Stimulated activated naive B cell treated with anti-CD40 and anti-IgM and Interleukin-4, amounts not matched to agents 10 μg/mL and 1 μg/mL and 100 μg/mL, for 72 hours (primary cell): ENCODE data around the gene DNM3.

Experiments used
- ATAC-seq, 2 donors: fragments of 150-1000 bp; cut with Tn5 transposase; replicated peaks; 2 replicates each; pipeline ENCODE4 v1.10.0; 2021; ENCODE audit warnings: moderate library complexity in 1 of 2
- DNase-seq: peaks from one replicate; pipeline ENCODE4 v3.0.0; 2021
- H3K27ac Mint-ChIP-seq: one replicate; pipeline ENCODE4 v1.8.0; 2022; ENCODE audit warnings: mild to moderate bottlenecking, mixed read lengths
- H3K27me3 Mint-ChIP-seq, 2 donors: one replicate each; pipeline ENCODE4 v1.8.0; 2022; ENCODE audit warnings: mixed read lengths in 2 of 2
- H3K36me3 Mint-ChIP-seq, 2 donors: one replicate each; pipeline ENCODE4 v1.8.0; 2022; ENCODE audit warnings: mixed read lengths in 2 of 2, mild to moderate bottlenecking in 1 of 2
- H3K4me1 Mint-ChIP-seq, 2 donors: one replicate each; pipeline ENCODE4 v1.8.0; 2022; ENCODE audit warnings: mixed read lengths in 2 of 2, mild to moderate bottlenecking in 1 of 2
- H3K4me3 Mint-ChIP-seq, 2 donors: one replicate each; pipeline ENCODE4 v1.8.0; 2022; ENCODE audit warnings: mild to moderate bottlenecking in 2 of 2, mixed read lengths in 2 of 2, moderate library complexity in 1 of 2
- H3K9me3 Mint-ChIP-seq, 2 donors: one replicate each; pipeline ENCODE4 v1.8.0; 2022; ENCODE audit warnings: mixed read lengths in 2 of 2, mild to moderate bottlenecking in 1 of 2

The DNM3 gene

DNA sequence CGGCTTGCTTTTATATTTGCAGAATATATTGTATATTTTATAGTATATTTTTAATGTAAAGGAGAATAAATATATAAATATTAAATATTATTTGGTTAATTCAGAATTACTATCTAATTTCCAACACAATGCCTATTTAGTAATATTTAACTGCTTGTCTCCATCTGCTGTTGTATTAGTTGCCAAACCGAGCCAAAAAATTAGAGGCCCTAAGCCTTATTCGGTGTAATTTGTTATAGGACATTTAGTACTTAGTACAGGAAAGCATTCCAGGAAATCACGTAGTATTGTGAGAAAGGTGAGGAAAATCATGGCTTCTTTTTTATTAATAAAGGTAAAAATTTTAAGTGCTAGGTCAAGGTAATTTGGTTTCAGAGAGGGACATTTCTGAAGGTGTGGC lies 93.8 kb downstream of the DNM3 start:
- Mint-ChIP-seq H3K36me3 (no peaks in the 10 kb centered on the region), H3K9me3 (no peaks in the 10 kb centered on the region), H3K27me3 (no peaks in the 10 kb centered on the region), H3K4me3 (no peak overlapping the region), H3K27ac (no peak overlapping the region), H3K4me1 (no peaks in the 10 kb centered on the region)
- no peak for ATAC-seq
- no peak for DNase-seq

GRCh38 chr1:171935664-171936063 lies 94.4 kb downstream of the DNM3 start:
- Mint-ChIP-seq H3K27ac (no peak overlapping the region), H3K4me1 (no peaks in the 10 kb centered on the region)

GRCh38 chr1:171937938-171938337 lies 96.6 kb downstream of the DNM3 start:
- ATAC-seq (no peak), DNase-seq (no peak)
- Mint-ChIP-seq H3K4me1 (no peaks in the 10 kb centered on the region), H3K36me3 (no peaks in the 10 kb centered on the region), H3K27ac (no peak overlapping the region), H3K4me3 (no peak overlapping the region), H3K27me3 (no peaks in the 10 kb centered on the region), H3K9me3 (no peaks in the 10 kb centered on the region)

More at GRCh38 chr1:171935664-171936063, 94.4 kb downstream of the DNM3 start:
- Mint-ChIP-seq H3K27me3 (no peaks in the 10 kb centered on the region), H3K36me3 (no peaks in the 10 kb centered on the region), H3K9me3 (no peaks in the 10 kb centered on the region), H3K4me3 (no peak overlapping the region)
- no peak for ATAC-seq
- no peak for DNase-seq

DNA sequence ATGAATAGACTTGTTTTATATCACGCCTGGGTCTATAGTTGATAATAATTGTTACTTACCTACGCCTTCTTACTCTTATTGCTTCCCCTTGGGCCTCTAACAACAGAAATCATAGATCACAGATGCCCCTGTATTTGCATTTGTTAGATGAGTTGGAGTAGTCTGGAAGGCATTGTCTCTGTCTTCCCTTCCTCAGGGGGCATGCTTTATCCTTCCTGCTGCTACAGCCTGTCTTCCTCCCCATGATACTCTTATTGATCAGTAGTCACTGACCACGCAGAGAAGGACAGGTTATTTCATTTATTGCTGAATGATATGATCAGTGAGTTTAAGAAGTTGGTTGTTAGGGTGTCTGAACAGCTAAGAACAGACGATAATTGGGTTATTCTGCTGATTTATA lies 98.4 kb downstream of the DNM3 start:
- H3K4me1 Mint-ChIP-seq, result no peaks in the 10 kb centered on the region
- DNase-seq (no peak), ATAC-seq (no peak)
- H3K27me3 Mint-ChIP-seq, result no peaks in the 10 kb centered on the region
- peaks cover 0 to 1% of the 10 kb centered on the region in 2 donors for H3K9me3 Mint-ChIP-seq
- no peaks in the 10 kb centered on the region for H3K36me3 Mint-ChIP-seq
- H3K4me3 Mint-ChIP-seq, result no peak overlapping the region
- no peak overlapping the region for H3K27ac Mint-ChIP-seq

DNA sequence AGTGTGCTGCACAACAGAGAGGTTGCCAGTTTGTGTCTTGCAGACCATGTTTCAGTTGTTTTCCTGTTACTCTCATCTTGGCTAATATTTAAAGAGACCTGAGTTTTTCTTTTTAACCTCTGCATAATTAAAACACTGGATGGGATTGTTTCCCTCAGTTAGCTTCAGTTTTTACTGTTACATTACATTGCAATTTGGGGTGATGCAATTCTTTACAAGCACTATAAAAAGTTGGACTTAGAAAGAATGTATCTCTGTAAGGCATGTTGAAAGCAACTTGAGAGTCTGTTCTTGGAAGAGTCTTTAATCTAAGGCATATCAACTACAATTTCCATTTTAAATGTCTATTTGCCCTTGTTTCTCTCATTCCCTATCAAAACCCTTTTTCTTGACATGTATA lies 99.1 kb downstream of the DNM3 start:
- Mint-ChIP-seq H3K27me3 (no peaks in the 10 kb centered on the region), H3K4me1 (no peaks in the 10 kb centered on the region), H3K4me3 (no peak overlapping the region), H3K9me3 (peaks cover 0 to 1% of the 10 kb centered on the region in 2 donors), H3K27ac (no peak overlapping the region), H3K36me3 (no peaks in the 10 kb centered on the region)
- ATAC-seq, result no peak
- no peak for DNase-seq

- no peak overlapping the region for H3K27ac Mint-ChIP-seq
- no peaks in the 10 kb centered on the region for H3K27me3 Mint-ChIP-seq
- H3K4me3 Mint-ChIP-seq, result no peak overlapping the region
- H3K4me1 Mint-ChIP-seq, result no peaks in the 10 kb centered on the region
- DNase-seq (no peak), ATAC-seq (no peak)
- no peaks in the 10 kb centered on the region for H3K36me3 Mint-ChIP-seq
- H3K9me3 Mint-ChIP-seq, result peaks cover 0 to 1% of the 10 kb centered on the region in 2 donors
Measured at GRCh38 chr1:171941920-171942319, 100.6 kb downstream of the DNM3 start.

- DNase-seq (no peak), ATAC-seq (no peak)
- Mint-ChIP-seq H3K4me1 (no peaks in the 10 kb centered on the region), H3K27ac (no peak overlapping the region), H3K4me3 (no peak overlapping the region), H3K27me3 (no peaks in the 10 kb centered on the region), H3K36me3 (no peaks in the 10 kb centered on the region), H3K9me3 (peaks cover 0 to 1% of the 10 kb centered on the region in 2 donors)
Measured at GRCh38 chr1:171943973-171944561, 102.8 kb downstream of the DNM3 start.

DNA sequence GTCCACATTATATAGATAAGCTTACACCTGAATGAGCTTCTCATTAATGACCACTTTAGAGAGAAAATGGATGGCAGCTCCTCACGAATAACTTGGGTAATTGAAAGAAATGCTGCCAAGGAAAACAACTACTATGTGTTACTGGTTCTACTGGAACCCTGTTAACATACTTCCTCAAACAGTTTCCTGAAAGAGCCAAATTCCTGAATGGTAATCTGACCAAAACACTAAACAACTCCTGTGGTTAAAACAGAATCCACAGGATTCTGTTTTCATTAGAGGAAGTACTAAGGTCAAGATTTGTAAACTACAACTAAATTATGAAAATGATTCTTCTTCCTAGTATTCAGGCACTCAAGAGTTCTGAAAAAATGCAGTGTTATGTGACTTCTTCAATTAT lies 107.2 kb downstream of the DNM3 start:
- DNase-seq (no peak), ATAC-seq (no peak)
- H3K36me3 Mint-ChIP-seq, result no peaks in the 10 kb centered on the region
- H3K4me3 Mint-ChIP-seq, result no peak overlapping the region
- peaks cover 0 to 4% of the 10 kb centered on the region in 2 donors for H3K9me3 Mint-ChIP-seq
- no peaks in the 10 kb centered on the region for H3K27me3 Mint-ChIP-seq
- H3K4me1 Mint-ChIP-seq, result no peaks in the 10 kb centered on the region
- H3K27ac Mint-ChIP-seq, result no peak overlapping the region

DNA sequence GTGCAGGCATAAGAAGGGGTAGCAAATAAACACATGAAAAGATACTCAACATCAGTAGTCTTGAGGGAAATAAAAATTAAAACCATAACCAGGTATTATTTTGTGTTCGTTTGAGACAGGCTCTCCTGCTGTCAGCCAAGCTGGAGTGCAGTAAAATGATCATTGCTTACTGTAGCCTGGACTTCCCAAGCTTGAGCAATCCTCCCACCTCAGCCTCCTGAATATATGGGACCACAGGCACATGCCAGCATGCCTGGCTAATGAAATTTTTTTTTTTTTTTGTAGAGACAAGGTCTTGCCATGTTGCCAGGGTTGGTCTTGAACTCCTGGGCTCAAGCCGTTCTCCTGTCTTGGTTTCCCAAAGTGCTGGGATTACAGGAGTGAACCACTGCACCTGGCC lies 108.0 kb downstream of the DNM3 start:
- H3K36me3 Mint-ChIP-seq, result no peaks in the 10 kb centered on the region
- ATAC-seq (no peak), DNase-seq (no peak)
- H3K4me1 Mint-ChIP-seq, result no peaks in the 10 kb centered on the region
- H3K27ac Mint-ChIP-seq, result no peak overlapping the region
- H3K27me3 Mint-ChIP-seq, result no peaks in the 10 kb centered on the region
- peaks cover 0 to 3% of the 10 kb centered on the region in 2 donors for H3K9me3 Mint-ChIP-seq
- H3K4me3 Mint-ChIP-seq, result no peak overlapping the region

GRCh38 chr1:171953835-171954234 lies 112.5 kb downstream of the DNM3 start:
- DNase-seq (no peak), ATAC-seq (no peak)
- H3K4me1 Mint-ChIP-seq, result no peaks in the 10 kb centered on the region
- H3K27ac Mint-ChIP-seq, result no peak overlapping the region
- no peaks in the 10 kb centered on the region for H3K27me3 Mint-ChIP-seq
- H3K4me3 Mint-ChIP-seq, result no peak overlapping the region
- H3K9me3 Mint-ChIP-seq, result peaks cover 0 to 2% of the 10 kb centered on the region in 2 donors
- no peaks in the 10 kb centered on the region for H3K36me3 Mint-ChIP-seq

DNA sequence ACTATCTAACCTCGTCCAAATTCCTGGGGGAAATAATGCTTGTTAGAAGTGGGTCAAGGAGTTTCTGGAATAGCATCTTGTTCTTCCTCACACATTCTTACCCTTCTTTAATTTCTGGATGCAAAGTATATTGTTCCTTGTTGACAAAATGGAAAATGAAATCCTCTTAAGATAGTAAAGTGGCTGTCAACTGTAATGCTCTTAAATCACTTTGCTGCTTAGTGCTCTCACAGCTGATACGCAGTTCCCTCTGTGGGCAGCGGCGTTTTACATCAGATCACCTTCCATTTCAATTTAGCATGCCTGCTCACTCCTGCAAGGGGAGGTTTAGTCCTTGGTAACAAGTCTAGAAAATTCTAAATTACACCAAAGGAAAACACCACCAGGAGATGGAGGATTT lies 113.1 kb downstream of the DNM3 start:
- H3K27ac Mint-ChIP-seq, result no peak overlapping the region
- H3K9me3 Mint-ChIP-seq, result peaks cover 0 to 2% of the 10 kb centered on the region in 2 donors
- no peak overlapping the region for H3K4me3 Mint-ChIP-seq
- no peaks in the 10 kb centered on the region for H3K4me1 Mint-ChIP-seq
- DNase-seq (no peak), ATAC-seq (no peak)
- H3K36me3 Mint-ChIP-seq, result no peaks in the 10 kb centered on the region
- no peaks in the 10 kb centered on the region for H3K27me3 Mint-ChIP-seq

- Mint-ChIP-seq H3K27me3 (no peaks in the 10 kb centered on the region), H3K36me3 (no peaks in the 10 kb centered on the region), H3K9me3 (no peaks in the 10 kb centered on the region), H3K27ac (no peak overlapping the region), H3K4me3 (no peak overlapping the region), H3K4me1 (no peaks in the 10 kb centered on the region)
- ATAC-seq (no peak), DNase-seq (no peak)
Measured at GRCh38 chr1:171961861-171962260, 120.6 kb downstream of the DNM3 start.

- no peak for ATAC-seq
- no peaks in the 10 kb centered on the region for H3K27me3 Mint-ChIP-seq
Measured at GRCh38 chr1:171963762-171964161, 122.5 kb downstream of the DNM3 start.

GRCh38 chr1:171965777-171966176 lies 124.5 kb downstream of the DNM3 start:
- ATAC-seq (no peak), DNase-seq (no peak)
- Mint-ChIP-seq H3K27me3 (no peaks in the 10 kb centered on the region), H3K9me3 (no peaks in the 10 kb centered on the region), H3K36me3 (no peaks in the 10 kb centered on the region), H3K4me1 (no peaks in the 10 kb centered on the region), H3K27ac (no peak overlapping the region), H3K4me3 (no peak overlapping the region)

More at GRCh38 chr1:171963762-171964161, 122.5 kb downstream of the DNM3 start:
- Mint-ChIP-seq H3K4me3 (no peak overlapping the region), H3K27ac (no peak overlapping the region), H3K9me3 (no peaks in the 10 kb centered on the region), H3K4me1 (no peaks in the 10 kb centered on the region), H3K36me3 (no peaks in the 10 kb centered on the region)
- no peak for DNase-seq

DNA sequence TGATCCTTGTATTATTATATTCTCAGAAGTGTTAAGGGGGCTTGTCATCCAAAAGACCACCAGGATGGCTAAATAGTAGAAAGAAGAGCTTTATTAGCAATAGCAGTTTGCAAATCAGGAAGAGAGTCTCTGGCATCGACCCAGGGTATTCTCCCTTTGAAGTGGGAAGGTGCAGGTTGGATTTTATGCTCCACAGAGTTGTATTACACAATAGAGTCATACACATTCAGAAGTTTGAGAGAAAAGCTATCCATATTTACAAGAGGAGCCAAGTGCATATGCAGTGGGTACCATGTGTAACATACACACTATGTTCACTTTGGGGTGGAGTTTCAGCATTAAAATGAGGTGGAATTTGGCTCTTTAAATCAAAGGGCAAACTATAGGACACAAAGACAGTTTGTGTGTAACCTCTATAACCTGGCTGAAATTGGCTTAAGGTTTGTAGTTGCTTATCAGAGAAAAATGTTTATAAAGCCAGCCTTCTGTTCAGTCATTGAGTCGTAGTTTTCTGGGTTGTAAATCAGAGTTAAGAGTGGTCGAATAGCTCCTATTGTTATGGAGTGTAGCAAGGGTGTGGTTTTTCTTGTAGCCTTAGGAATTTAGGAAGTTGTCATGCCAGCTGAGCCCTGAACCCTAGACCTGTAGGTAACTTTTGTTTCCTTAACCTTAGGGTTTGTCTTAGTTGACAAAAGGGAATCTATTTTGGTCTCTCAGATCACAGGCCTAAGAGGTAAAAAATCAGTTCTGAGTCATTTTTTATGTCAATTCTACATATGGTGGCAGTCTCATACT lies 125.3 kb downstream of the DNM3 start:
- Mint-ChIP-seq H3K36me3 (no peaks in the 10 kb centered on the region), H3K27ac (no peak overlapping the region), H3K9me3 (no peaks in the 10 kb centered on the region), H3K4me3 (no peak overlapping the region), H3K4me1 (no peaks in the 10 kb centered on the region), H3K27me3 (no peaks in the 10 kb centered on the region)
- DNase-seq (no peak), ATAC-seq (no peak)
